ENCODE data around the gene TRMT2A. TPM values are rescaled to one million over a fixed set of nuclear protein-coding genes. Genes with fewer than 3 reads are reported as not detected.

Gene TRMT2A
- polyA plus RNA-seq, 1 of the 3 experiments (the other 2 are of a cell fraction) = 54.6 TPM

- Histone ChIP-seq H3F3A (replicated peaks; ENCODE audit: insufficient read depth) (peaks cover 2% of the 10 kb centered on the region), H2AFZ (ENCODE audit: low read depth) (no peak overlapping the region), H3K9me2 (no peaks in the 10 kb centered on the region), H3K9ac (no peak overlapping the region), H3K36me3 (replicated peaks in 1 of 2; ENCODE audit: control insufficient read depth in 1 of 2, insufficient read depth in 2 of 2, low read length in 1 of 2) (peaks cover 0 to 9% of the 10 kb centered on the region in 2 experiments), H3K4me3 (ENCODE audit: low read depth in 2 of 2, low read length in 1 of 2) (no peak overlapping the region), H3K27ac (ENCODE audit: low read depth in 2 of 2, low read length in 1 of 2) (no peak overlapping the region), H4K20me1 (ENCODE audit: insufficient read depth) (no peaks in the 10 kb centered on the region), H3K27me3 (ENCODE audit: insufficient read depth) (no peaks in the 10 kb centered on the region), H3K4me1 (ENCODE audit: control insufficient read depth in 1 of 2, insufficient read depth in 2 of 2, low read depth in 1 of 2, low read length in 1 of 2) (no peaks in the 10 kb centered on the region), H3K79me2 (ENCODE audit: insufficient read depth) (no peaks in the 10 kb centered on the region), H3K9me3 (no peaks in the 10 kb centered on the region), H3K4me2 (no peak overlapping the region)
- WGBS (ENCODE audit: low lambda C conversion rate) = 98% methylated on average over 12 of the region's 18 CpGs
- POLR2A ChIA-PET = no interaction called here
- no peak for DNase-seq
- no peak for TF ChIP-seq IRF3 (IDR thresholded peaks at IDR 0.05; ENCODE audit: low read depth, low read length)
- no peak for TF ChIP-seq CHD2 (IDR thresholded peaks at IDR 0.05; ENCODE audit: low read length, partially characterized antibody)
- CTCF ChIA-PET = interaction anchor here (1.1 to 1.9 kb wide), 2 partner anchors 9 to 49 kb away, joined by 3 to 7 read pairs; no protein-coding TSS in a partner anchor
Observed at GRCh38 chr22:20062043-20062765, 54.8 kb downstream of the TRMT2A start.

Small RNA genes within 50 kb of the gene (small RNA-seq; reads per million reads assigned to genes)
- gene MIR6816 (0 to 0.98 (median 0) reads per million in 7 experiments), gene RF00017 (0 reads per million in 7 experiments), gene RF00599 (0 reads per million in 7 experiments)

Other genes with a start within 250 kb of the TRMT2A start
- 205 and 343 TPM in 2 replicates for gene COMT, start 175.5 kb downstream of the TRMT2A start, polyA plus RNA-seq (2012; rRNA removed)
- gene TXNRD2, start 175.4 kb downstream of the TRMT2A start, polyA plus RNA-seq (2012; rRNA removed) = 33.5 and 34.7 TPM in 2 replicates
- 27.4 and 33.0 TPM in 2 replicates for gene ARVCF, start 100.4 kb downstream of the TRMT2A start, polyA plus RNA-seq (2012; rRNA removed)
- gene TANGO2, start 96.1 kb downstream of the TRMT2A start, polyA plus RNA-seq (2012; rRNA removed) = 20.7 and 25.5 TPM in 2 replicates
- gene DGCR8, start 37.0 kb downstream of the TRMT2A start, polyA plus RNA-seq (2012; rRNA removed) = 23.9 and 26.5 TPM in 2 replicates
- 288 and 502 TPM in 2 replicates for gene RANBP1, start 1.1 kb downstream of the TRMT2A start, polyA plus RNA-seq (2012; rRNA removed)
- 36.5 and 65.3 TPM in 2 replicates for gene ZDHHC8, start 14.6 kb upstream of the TRMT2A start, polyA plus RNA-seq (2012; rRNA removed)
- 21.1 and 24.0 TPM in 2 replicates for gene CCDC188, start 33.8 kb upstream of the TRMT2A start, polyA plus RNA-seq (2012; rRNA removed)
- 0.23 and 0.39 TPM in 2 replicates for gene RTN4R, start 151.1 kb upstream of the TRMT2A start, polyA plus RNA-seq (2012; rRNA removed)
- gene DGCR6L, start 202.8 kb upstream of the TRMT2A start, polyA plus RNA-seq (2012; rRNA removed) = 53.9 and 59.8 TPM in 2 replicates

Measured in SK-N-SH (cell line).